Prostate gland (tissue), 2 donors: ENCODE results near the gene IKZF2.

Experiments
- POLR2A ChIP-seq: fragments of 450-650 bp; IDR thresholded peaks from one replicate; pipeline ENCODE4 v1.6.1; 2016; ENCODE audit warnings: antibody characterized with exemption, mild to moderate bottlenecking
- POLR2AphosphoS5 ChIP-seq: sonication (generic); formaldehyde crosslinking; IDR thresholded peaks from one replicate; pipeline ENCODE4 v1.6.1; 2017; ENCODE audit warnings: antibody characterized with exemption
- TF ChIP-seq, protein P1 (sequence below), 4 experiments: fragments of 200-600 bp in 2 of 4; fragments of 450-650 bp in 2 of 4; sonication (generic) in 2 of 4; IDR thresholded peaks; 1 replicate in 3 of 4; 2 replicates in 1 of 4; pipeline ENCODE4 v1.5.1; 2016 to 2019; ENCODE audit warnings: antibody characterized with exemption in 4 of 4, mild to moderate bottlenecking in 2 of 4, moderate library complexity in 2 of 4

DNA sequence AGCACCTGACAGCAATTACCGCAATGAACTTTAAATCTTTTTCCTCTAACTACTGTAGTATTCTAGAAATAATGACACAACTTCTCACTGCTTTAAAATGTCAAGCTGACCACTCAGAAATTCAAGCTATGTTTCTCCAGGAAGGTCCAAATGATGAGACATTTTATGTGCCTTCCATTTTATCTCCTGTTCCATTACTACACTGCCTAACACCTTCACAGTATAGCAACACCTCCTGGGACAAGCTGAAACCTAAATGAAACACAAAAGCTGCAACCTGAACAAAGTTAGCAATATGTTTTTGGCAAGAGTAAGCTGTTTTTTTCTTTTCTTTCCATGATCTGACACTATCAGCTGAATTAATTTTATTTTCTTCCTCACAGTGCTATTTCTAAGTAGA, 81.9 kb downstream of the IKZF2 start:
- TF ChIP-seq POLR2A = no peak
- TF ChIP-seq, protein P1, sequence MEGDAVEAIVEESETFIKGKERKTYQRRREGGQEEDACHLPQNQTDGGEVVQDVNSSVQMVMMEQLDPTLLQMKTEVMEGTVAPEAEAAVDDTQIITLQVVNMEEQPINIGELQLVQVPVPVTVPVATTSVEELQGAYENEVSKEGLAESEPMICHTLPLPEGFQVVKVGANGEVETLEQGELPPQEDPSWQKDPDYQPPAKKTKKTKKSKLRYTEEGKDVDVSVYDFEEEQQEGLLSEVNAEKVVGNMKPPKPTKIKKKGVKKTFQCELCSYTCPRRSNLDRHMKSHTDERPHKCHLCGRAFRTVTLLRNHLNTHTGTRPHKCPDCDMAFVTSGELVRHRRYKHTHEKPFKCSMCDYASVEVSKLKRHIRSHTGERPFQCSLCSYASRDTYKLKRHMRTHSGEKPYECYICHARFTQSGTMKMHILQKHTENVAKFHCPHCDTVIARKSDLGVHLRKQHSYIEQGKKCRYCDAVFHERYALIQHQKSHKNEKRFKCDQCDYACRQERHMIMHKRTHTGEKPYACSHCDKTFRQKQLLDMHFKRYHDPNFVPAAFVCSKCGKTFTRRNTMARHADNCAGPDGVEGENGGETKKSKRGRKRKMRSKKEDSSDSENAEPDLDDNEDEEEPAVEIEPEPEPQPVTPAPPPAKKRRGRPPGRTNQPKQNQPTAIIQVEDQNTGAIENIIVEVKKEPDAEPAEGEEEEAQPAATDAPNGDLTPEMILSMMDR (IDR thresholded peaks at IDR 0.05) = no peak
- TF ChIP-seq POLR2AphosphoS5 = no peak
